Measurements from ENCODE around the gene THOC5. TPM values are rescaled to one million over a fixed set of nuclear protein-coding genes. Genes with fewer than 3 reads are reported as not detected.
"Not testable (repeated sequence)": the region's sequence is repeated elsewhere in the genome, so short reads cannot be mapped to it uniquely, and the experiment has no call there.

THOC5 gene
- total RNA-seq, 2 donors from 2014 or later, result 64.6 to 89.3 TPM

- DNase-seq (ENCODE audit: low spot score) (no peak), ATAC-seq (no peak)
- no peaks in the 10 kb centered on the region for H3K9me3 Mint-ChIP-seq
- peak overlapping the region in 1 of 2 donors; percentile 33 for H3K27ac Mint-ChIP-seq
- H3K4me3 Mint-ChIP-seq, result no peak overlapping the region
- H3K4me1 Mint-ChIP-seq (ENCODE audit: low read depth in 2 of 2), result peaks cover 0 to 6% of the 10 kb centered on the region in 2 donors
- no peaks in the 10 kb centered on the region for H3K27me3 Mint-ChIP-seq
- peaks cover 7% of the 10 kb centered on the region for H3K36me3 Mint-ChIP-seq
Observed at GRCh38 chr22:29511126-29511862, 42.3 kb downstream of the THOC5 start.

- H3K4me1 Mint-ChIP-seq (ENCODE audit: low read depth in 2 of 2), result peaks cover 0 to 6% of the 10 kb centered on the region in 2 donors
Observed at GRCh38 chr22:29510542-29510941, 43.0 kb downstream of the THOC5 start.

GRCh38 chr22:29509815-29510214, 43.7 kb downstream of the THOC5 start:
- Mint-ChIP-seq H3K27ac (peak overlapping the region; percentile 61 to 89), H3K36me3 (no peaks in the 10 kb centered on the region), H3K4me3 (no peak overlapping the region), H3K4me1 (ENCODE audit: low read depth in 2 of 2) (peaks cover 0 to 6% of the 10 kb centered on the region in 2 donors), H3K27me3 (no peaks in the 10 kb centered on the region), H3K9me3 (no peaks in the 10 kb centered on the region)
- ATAC-seq (no peak), DNase-seq (ENCODE audit: low spot score) (no peak)

More at GRCh38 chr22:29510542-29510941, 43.0 kb downstream of the THOC5 start:
- Mint-ChIP-seq H3K9me3 (no peaks in the 10 kb centered on the region), H3K4me3 (no peak overlapping the region), H3K27me3 (no peaks in the 10 kb centered on the region), H3K36me3 (no peaks in the 10 kb centered on the region), H3K27ac (peak overlapping the region; percentile 61 to 89)
- no peak for ATAC-seq
- no peak for DNase-seq (ENCODE audit: low spot score)

- H3K36me3 Mint-ChIP-seq, result no peaks in the 10 kb centered on the region
Observed at GRCh38 chr22:29509298-29509697, 44.3 kb downstream of the THOC5 start.

GRCh38 chr22:29503811-29504372, 49.7 kb downstream of the THOC5 start:
- Mint-ChIP-seq H3K27me3 (no peaks in the 10 kb centered on the region), H3K4me3 (no peak overlapping the region), H3K36me3 (no peaks in the 10 kb centered on the region), H3K9me3 (no peaks in the 10 kb centered on the region), H3K4me1 (ENCODE audit: low read depth in 2 of 2) (no peaks in the 10 kb centered on the region), H3K27ac (no peak overlapping the region)
- DNase-seq (ENCODE audit: low spot score) (no peak), ATAC-seq (no peak)

More at GRCh38 chr22:29509298-29509697, 44.3 kb downstream of the THOC5 start:
- Mint-ChIP-seq H3K27me3 (no peaks in the 10 kb centered on the region), H3K4me1 (ENCODE audit: low read depth in 2 of 2) (peaks cover 0 to 6% of the 10 kb centered on the region in 2 donors), H3K9me3 (no peaks in the 10 kb centered on the region), H3K4me3 (no peak overlapping the region), H3K27ac (peak overlapping the region; percentile 61 to 89)
- DNase-seq (ENCODE audit: low spot score), result no peak
- no peak for ATAC-seq

- H3K27ac Mint-ChIP-seq, result no peak overlapping the region
- H3K4me1 Mint-ChIP-seq (ENCODE audit: low read depth in 2 of 2), result no peaks in the 10 kb centered on the region
- no peaks in the 10 kb centered on the region for H3K9me3 Mint-ChIP-seq
- peaks cover 4% of the 10 kb centered on the region for H3K36me3 Mint-ChIP-seq
- ATAC-seq (no peak), DNase-seq (ENCODE audit: low spot score) (no peak)
- H3K27me3 Mint-ChIP-seq, result no peaks in the 10 kb centered on the region
- no peak overlapping the region for H3K4me3 Mint-ChIP-seq
Observed at GRCh38 chr22:29499852-29500251, 53.7 kb downstream of the THOC5 start.

- H3K27me3 Mint-ChIP-seq, result no peaks in the 10 kb centered on the region
- no peaks in the 10 kb centered on the region for H3K4me1 Mint-ChIP-seq (ENCODE audit: low read depth in 2 of 2)
- no peaks in the 10 kb centered on the region for H3K9me3 Mint-ChIP-seq
- H3K36me3 Mint-ChIP-seq, result peaks cover 8% of the 10 kb centered on the region
- H3K27ac Mint-ChIP-seq, result no peak overlapping the region
- no peak overlapping the region for H3K4me3 Mint-ChIP-seq
- ATAC-seq (no peak), DNase-seq (ENCODE audit: low spot score) (no peak)
Observed at GRCh38 chr22:29493636-29494035, 59.9 kb downstream of the THOC5 start.

GRCh38 chr22:29491012-29491411, 62.5 kb downstream of the THOC5 start:
- H3K4me3 Mint-ChIP-seq, result no peak overlapping the region
- H3K27me3 Mint-ChIP-seq, result no peaks in the 10 kb centered on the region
- DNase-seq (ENCODE audit: low spot score), result no peak
- no peak overlapping the region for H3K27ac Mint-ChIP-seq
- no peak for ATAC-seq
- no peaks in the 10 kb centered on the region for H3K4me1 Mint-ChIP-seq (ENCODE audit: low read depth in 2 of 2)
- peaks cover 8% of the 10 kb centered on the region for H3K36me3 Mint-ChIP-seq
- no peaks in the 10 kb centered on the region for H3K9me3 Mint-ChIP-seq

- not testable (repeated sequence) for H3K27me3 Mint-ChIP-seq; DNase-seq (ENCODE audit: low spot score); H3K36me3 Mint-ChIP-seq; H3K4me3 Mint-ChIP-seq; ATAC-seq; H3K9me3 Mint-ChIP-seq; H3K4me1 Mint-ChIP-seq (ENCODE audit: low read depth in 2 of 2); H3K27ac Mint-ChIP-seq
Observed at GRCh38 chr22:29489127-29489780, 64.3 kb downstream of the THOC5 start.

- H3K27me3 Mint-ChIP-seq, result no peaks in the 10 kb centered on the region
- H3K36me3 Mint-ChIP-seq, result no peaks in the 10 kb centered on the region
- ATAC-seq, result no peak
- no peak overlapping the region for H3K27ac Mint-ChIP-seq
- no peaks in the 10 kb centered on the region for H3K9me3 Mint-ChIP-seq
- DNase-seq (ENCODE audit: low spot score), result no peak
- no peaks in the 10 kb centered on the region for H3K4me1 Mint-ChIP-seq (ENCODE audit: low read depth in 2 of 2)
- no peak overlapping the region for H3K4me3 Mint-ChIP-seq
Observed at GRCh38 chr22:29487426-29487986, 66.1 kb downstream of the THOC5 start.

GRCh38 chr22:29485448-29485847, 68.1 kb downstream of the THOC5 start:
- Mint-ChIP-seq H3K9me3 (no peaks in the 10 kb centered on the region), H3K4me1 (ENCODE audit: low read depth in 2 of 2) (peaks cover 5 to 6% of the 10 kb centered on the region in 2 donors), H3K36me3 (no peaks in the 10 kb centered on the region), H3K27me3 (peaks cover 11% of the 10 kb centered on the region in 2 donors), H3K4me3 (no peak overlapping the region), H3K27ac (no peak overlapping the region)
- ATAC-seq, result no peak
- DNase-seq (ENCODE audit: low spot score), result no peak

GRCh38 chr22:29484642-29485041, 68.9 kb downstream of the THOC5 start:
- no peaks in the 10 kb centered on the region for H3K36me3 Mint-ChIP-seq
- DNase-seq (ENCODE audit: low spot score) (no peak), ATAC-seq (no peak)
- H3K27ac Mint-ChIP-seq, result no peak overlapping the region
- no peak overlapping the region for H3K4me3 Mint-ChIP-seq
- H3K4me1 Mint-ChIP-seq (ENCODE audit: low read depth in 2 of 2), result peaks cover 6 to 7% of the 10 kb centered on the region in 2 donors
- no peaks in the 10 kb centered on the region for H3K9me3 Mint-ChIP-seq
- peaks cover 13 to 14% of the 10 kb centered on the region in 2 donors for H3K27me3 Mint-ChIP-seq

GRCh38 chr22:29483254-29483653, 70.3 kb downstream of the THOC5 start:
- no peak overlapping the region for H3K4me3 Mint-ChIP-seq
- H3K27me3 Mint-ChIP-seq, result peaks cover 25 to 27% of the 10 kb centered on the region in 2 donors
- no peak overlapping the region for H3K27ac Mint-ChIP-seq
- no peak for ATAC-seq
- no peak for DNase-seq (ENCODE audit: low spot score)
- no peaks in the 10 kb centered on the region for H3K9me3 Mint-ChIP-seq
- no peaks in the 10 kb centered on the region for H3K36me3 Mint-ChIP-seq
- H3K4me1 Mint-ChIP-seq (ENCODE audit: low read depth in 2 of 2), result peaks cover 11 to 15% of the 10 kb centered on the region in 2 donors

GRCh38 chr22:29482726-29483125, 70.8 kb downstream of the THOC5 start:
- H3K4me3 Mint-ChIP-seq, result no peak overlapping the region
- no peaks in the 10 kb centered on the region for H3K9me3 Mint-ChIP-seq
- peaks cover 28 to 29% of the 10 kb centered on the region in 2 donors for H3K27me3 Mint-ChIP-seq
- ATAC-seq, result no peak
- DNase-seq (ENCODE audit: low spot score), result no peak
- H3K36me3 Mint-ChIP-seq, result no peaks in the 10 kb centered on the region
- no peak overlapping the region for H3K27ac Mint-ChIP-seq
- H3K4me1 Mint-ChIP-seq (ENCODE audit: low read depth in 2 of 2), result peaks cover 11 to 15% of the 10 kb centered on the region in 2 donors

All from natural killer cell treated with Interleukin-12 subunit alpha and Interleukin-12 subunit beta and Interleukin-15 and Interleukin-18, amount 100 ng/mL, for 72 hours (primary cell).